Panc1 (cell line): Measurements from ENCODE around the gene LINGO3.

Experiments
- POLR2AphosphoS5 ChIP-seq: IDR thresholded peaks from 2 replicates; pipeline ENCODE4 v1.6.1; 2012; ENCODE audit warnings: mild to moderate bottlenecking, low read depth, low read length, moderate library complexity
- TF ChIP-seq, protein P1 (sequence below): fragments of 450-650 bp; IDR thresholded peaks from 2 replicates; pipeline ENCODE4 v1.5.1; 2017; ENCODE audit warnings: mild to moderate bottlenecking

DNA sequence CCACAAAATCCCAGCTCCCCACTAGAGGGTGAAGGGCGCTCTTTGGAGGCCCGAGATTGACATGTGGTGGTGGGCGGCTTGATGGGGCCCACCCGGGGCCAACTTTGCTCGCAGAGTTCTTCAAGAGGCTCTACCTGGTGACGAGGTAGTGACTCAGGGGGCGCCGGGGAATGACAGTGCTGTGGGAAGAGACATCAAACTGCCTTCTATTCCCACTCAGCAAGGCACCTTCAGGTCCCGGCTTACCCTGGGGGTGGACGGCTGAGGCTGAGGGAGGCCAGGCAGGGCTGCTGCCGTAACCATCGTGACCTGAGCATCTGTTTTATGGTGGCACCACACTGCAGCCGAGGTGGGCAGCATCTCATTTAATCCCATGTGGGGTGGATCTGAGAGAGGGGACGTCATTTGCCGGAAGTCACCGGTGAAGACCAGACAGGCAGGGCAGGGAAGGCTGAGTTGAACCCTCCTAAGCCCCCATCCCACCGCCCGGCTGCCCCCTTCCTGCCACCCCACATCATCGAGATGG lies 1.6 kb downstream of the LINGO3 start:
- TF ChIP-seq, protein P1, sequence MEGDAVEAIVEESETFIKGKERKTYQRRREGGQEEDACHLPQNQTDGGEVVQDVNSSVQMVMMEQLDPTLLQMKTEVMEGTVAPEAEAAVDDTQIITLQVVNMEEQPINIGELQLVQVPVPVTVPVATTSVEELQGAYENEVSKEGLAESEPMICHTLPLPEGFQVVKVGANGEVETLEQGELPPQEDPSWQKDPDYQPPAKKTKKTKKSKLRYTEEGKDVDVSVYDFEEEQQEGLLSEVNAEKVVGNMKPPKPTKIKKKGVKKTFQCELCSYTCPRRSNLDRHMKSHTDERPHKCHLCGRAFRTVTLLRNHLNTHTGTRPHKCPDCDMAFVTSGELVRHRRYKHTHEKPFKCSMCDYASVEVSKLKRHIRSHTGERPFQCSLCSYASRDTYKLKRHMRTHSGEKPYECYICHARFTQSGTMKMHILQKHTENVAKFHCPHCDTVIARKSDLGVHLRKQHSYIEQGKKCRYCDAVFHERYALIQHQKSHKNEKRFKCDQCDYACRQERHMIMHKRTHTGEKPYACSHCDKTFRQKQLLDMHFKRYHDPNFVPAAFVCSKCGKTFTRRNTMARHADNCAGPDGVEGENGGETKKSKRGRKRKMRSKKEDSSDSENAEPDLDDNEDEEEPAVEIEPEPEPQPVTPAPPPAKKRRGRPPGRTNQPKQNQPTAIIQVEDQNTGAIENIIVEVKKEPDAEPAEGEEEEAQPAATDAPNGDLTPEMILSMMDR = no peak
- TF ChIP-seq POLR2AphosphoS5 = no peak
